ENCODE measurements around the gene HBZ.

Gene HBZ

DNA sequence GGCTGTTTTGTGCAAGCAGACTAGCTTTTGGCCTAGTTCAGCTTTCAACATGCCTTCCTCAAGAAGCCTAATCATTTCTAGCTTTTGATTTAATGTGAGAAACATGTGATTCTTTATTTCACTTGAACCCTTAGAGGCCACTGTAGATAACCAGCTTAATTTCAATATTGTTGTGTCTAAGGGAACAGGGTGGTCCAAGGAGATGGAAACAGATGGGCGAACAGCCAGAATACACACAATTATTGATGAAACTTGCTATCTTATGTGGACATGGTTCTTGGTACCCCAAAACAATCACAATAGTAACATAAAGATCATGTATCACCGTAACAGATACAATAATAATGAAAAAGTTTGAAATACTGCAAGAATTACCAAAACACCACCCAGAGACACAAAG lies 18.7 kb upstream of the HBZ start:
- ChIA-PET CTCF (interaction anchor here (0.9 to 2.8 kb wide), 6 partner anchors 15 to 228 kb away, joined by 3 to 15 read pairs (median 8); no protein-coding TSS in a partner anchor), POLR2A (no interaction called here)
- TF ChIP-seq, protein P1, sequence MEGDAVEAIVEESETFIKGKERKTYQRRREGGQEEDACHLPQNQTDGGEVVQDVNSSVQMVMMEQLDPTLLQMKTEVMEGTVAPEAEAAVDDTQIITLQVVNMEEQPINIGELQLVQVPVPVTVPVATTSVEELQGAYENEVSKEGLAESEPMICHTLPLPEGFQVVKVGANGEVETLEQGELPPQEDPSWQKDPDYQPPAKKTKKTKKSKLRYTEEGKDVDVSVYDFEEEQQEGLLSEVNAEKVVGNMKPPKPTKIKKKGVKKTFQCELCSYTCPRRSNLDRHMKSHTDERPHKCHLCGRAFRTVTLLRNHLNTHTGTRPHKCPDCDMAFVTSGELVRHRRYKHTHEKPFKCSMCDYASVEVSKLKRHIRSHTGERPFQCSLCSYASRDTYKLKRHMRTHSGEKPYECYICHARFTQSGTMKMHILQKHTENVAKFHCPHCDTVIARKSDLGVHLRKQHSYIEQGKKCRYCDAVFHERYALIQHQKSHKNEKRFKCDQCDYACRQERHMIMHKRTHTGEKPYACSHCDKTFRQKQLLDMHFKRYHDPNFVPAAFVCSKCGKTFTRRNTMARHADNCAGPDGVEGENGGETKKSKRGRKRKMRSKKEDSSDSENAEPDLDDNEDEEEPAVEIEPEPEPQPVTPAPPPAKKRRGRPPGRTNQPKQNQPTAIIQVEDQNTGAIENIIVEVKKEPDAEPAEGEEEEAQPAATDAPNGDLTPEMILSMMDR (IDR thresholded peaks at IDR 0.05; ENCODE audit: control extremely low read depth, extremely low read depth, low read depth, missing control alignments), result no peak
- DNase-seq (ENCODE audit: extremely low spot score), result no peak

DNA sequence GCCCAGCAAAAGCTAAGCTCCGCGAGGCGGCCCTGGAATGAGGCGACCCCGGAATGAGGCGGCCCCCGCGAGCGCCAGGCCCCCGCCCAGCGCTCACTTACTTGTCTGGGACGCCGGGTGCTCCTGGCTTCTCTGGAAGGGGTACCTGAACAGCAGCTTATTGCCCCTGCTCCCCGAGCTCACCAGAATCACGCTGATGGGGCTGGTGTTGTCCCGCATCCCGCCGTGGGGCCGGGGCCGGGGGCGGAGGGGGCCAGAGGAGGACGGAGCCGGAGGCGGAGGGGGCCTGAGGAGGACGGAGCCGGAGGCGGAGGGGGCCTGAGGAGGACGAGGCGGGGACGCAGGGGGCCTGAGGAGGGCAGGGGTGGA lies 14.4 kb upstream of the HBZ start:
- ChIA-PET POLR2A (no interaction called here), CTCF (interaction anchor here (1.0 kb wide), 1 partner anchor 31 kb away, joined by 3 read pairs; no protein-coding TSS in a partner anchor)
- TF ChIP-seq, protein P1 (IDR thresholded peaks at IDR 0.05; ENCODE audit: control extremely low read depth, extremely low read depth, low read depth, missing control alignments), result no peak
- DNase-seq (ENCODE audit: extremely low spot score), result peak; percentile 45

DNA sequence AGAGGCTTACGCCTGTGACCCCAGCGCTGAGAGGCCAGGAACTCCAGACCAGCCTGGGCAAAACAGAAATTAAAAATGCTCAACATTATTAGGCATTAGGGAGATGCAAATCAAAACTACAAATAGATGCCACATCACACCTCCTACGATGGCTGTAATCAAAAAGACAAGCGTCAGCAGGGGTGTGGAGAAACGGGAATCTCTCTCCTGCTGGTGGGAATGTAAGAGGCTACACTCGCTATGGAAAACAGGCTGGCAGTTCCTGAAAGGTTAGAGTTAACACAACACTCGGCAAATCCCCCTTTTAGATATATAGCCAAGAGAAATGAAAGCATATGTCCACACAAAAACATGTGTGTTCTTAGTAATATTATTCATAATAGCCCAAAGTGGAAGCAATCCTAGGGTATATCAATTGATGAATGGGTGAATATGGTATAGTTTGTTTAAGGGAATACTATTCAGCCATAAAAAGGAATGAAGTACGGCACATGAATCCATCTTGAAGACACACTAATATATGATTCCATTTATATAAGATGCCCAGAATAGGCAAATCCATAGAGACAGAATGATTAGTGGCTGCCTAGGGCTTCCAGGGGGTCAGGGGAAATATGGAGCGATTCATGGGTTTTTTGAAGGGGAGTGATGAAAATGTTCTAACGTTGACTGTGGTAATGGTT lies 12.1 kb upstream of the HBZ start:
- no peak for DNase-seq (ENCODE audit: extremely low spot score)
- ChIA-PET POLR2A (no interaction called here), CTCF (interaction anchor here (0.7 to 1.9 kb wide), 2 partner anchors 34 to 43 kb away, joined by 4 to 5 read pairs; no protein-coding TSS in a partner anchor)
- TF ChIP-seq, protein P1 (IDR thresholded peaks at IDR 0.05; ENCODE audit: control extremely low read depth, extremely low read depth, low read depth, missing control alignments), result no peak

DNA sequence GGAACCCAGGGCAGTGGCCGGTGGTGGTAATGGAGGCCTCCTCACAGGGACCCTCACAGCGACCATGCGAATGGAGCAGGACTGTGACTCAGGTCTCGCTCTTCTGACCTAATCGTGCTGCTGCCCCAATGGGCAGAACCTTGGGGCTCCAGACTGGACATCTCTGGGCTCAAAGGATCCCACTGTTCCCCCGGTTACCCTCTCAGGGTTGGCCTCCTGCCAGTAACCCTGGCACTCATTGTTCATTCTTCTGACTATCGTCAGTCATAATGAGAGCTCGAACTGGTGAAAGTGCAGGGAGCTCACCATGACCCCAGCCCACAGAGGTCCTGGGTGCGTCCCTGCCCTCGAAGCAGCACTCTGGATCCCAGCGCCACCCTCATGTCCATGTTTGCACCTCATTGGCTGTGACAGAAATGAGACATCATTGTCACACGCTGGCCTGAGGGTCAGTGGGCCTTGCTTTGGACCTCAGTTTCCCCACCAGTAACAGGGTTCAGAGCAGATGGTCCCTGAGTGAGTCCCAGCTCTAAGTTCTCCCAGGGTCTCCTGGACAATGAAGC lies 10.0 kb upstream of the HBZ start:
- DNase-seq (ENCODE audit: extremely low spot score), result no peak
- ChIA-PET CTCF (no interaction called here), POLR2A (no interaction called here)
- TF ChIP-seq, protein P1 (IDR thresholded peaks at IDR 0.05; ENCODE audit: control extremely low read depth, extremely low read depth, low read depth, missing control alignments), result no peak

DNA sequence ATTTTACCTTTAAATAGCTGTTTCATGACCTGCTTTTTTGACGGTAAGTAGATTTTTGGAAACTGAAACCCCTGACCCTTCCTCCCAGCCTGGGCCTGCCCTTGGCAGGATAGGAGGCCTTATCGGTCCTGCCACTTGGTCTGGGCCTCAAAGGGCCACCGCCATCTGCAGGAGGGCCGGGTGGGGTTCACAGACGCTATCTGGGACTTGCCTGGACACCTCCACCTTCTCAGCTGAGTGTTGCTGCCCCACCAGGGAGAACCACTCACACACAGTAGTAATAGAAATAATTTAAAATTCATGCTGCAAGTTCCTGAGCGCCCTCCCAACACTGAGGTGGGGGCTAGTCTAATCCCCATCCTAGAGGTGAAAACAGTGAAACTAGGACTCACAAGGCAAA lies 9.4 kb upstream of the HBZ start:
- TF ChIP-seq, protein P1 (IDR thresholded peaks at IDR 0.05; ENCODE audit: control extremely low read depth, extremely low read depth, low read depth, missing control alignments), result no peak
- no peak for DNase-seq (ENCODE audit: extremely low spot score)
- ChIA-PET POLR2A (no interaction called here), CTCF (no interaction called here)

DNA sequence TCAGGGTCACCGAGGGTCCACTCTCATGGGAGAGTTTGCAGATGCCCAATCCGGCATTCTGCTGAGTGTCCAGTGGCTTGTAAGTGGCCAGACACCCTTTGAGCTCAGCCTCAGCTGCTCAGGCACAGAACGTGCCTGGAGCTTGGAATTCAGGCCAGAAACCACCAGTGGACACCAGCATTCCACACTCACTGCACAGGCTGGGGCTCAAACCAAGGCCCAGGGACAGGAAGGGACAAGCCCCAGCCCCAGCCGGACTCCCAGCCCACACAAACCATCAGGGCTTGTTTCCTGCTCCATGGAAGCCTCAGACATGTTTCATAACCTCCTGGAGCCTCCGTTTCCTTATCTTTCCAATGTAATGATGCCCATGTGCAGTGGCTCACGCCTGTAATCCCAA lies 9.0 kb upstream of the HBZ start:
- POLR2A ChIA-PET, result no interaction called here
- TF ChIP-seq, protein P1 (IDR thresholded peaks at IDR 0.05; ENCODE audit: control extremely low read depth, extremely low read depth, low read depth, missing control alignments), result no peak
- no peak for DNase-seq (ENCODE audit: extremely low spot score)
- CTCF ChIA-PET, result no interaction called here

Data from GM10248 (cell line).